Mucosa of descending colon (tissue), 3 donors: ENCODE measurements around the gene TTC19. TPM values are rescaled to one million over a fixed set of nuclear protein-coding genes. Genes with fewer than 3 reads are reported as not detected.

ENCODE experiments used
- ATAC-seq: fragments of 200-7000 bp; cut with Tn5 transposase; one replicate; pipeline ENCODE4 v1.9.1; 2020; ENCODE audit warnings: mild to moderate bottlenecking, moderate library complexity
- DNase-seq, 3 donors: peaks; one replicate each; pipeline ENCODE4 v3.0.0-alpha.2; 2020
- H3K36me3 ChIP-seq: fragments of 200-600 bp; one replicate; pipeline ENCODE4 v1.8.0; 2021; ENCODE audit warnings: low read depth, mild to moderate bottlenecking
- H3K4me1 ChIP-seq: fragments of 200-600 bp; one replicate; pipeline ENCODE4 v1.8.0; 2021; ENCODE audit warnings: low read depth, mild to moderate bottlenecking
- H3K4me3 ChIP-seq: fragments of 200-600 bp; one replicate; pipeline ENCODE4 v1.8.0; 2021; ENCODE audit warnings: mild to moderate bottlenecking
- H3K9me3 ChIP-seq: fragments of 200-600 bp; one replicate; pipeline ENCODE4 v1.8.0; 2021; ENCODE audit warnings: mild to moderate bottlenecking
- intact Hi-C, 2 donors: fragments of 100-400 bp; cut with DNase I in 1 of 2; cut with micrococcal nuclease in 1 of 2; formaldehyde crosslinking; loops; one replicate each; pipeline versions ENCODE4 v1.11.0 to v1.11.1; 2022; cut with DNase I, micrococcal nuclease
- total RNA-seq, 3 donors: library from RNA; stranded (reverse); fragmentation: NEBNext Ultra II Directional in 2 of 3; extraction: Animal tissue kit (Norgen Biotek cat#: 25700) in 2 of 3; gene quantifications; one replicate each; pipeline versions ENCODE4 v1.2.1 to v1.2.4, GENCODE V29; 2021 to 2023
- TF ChIP-seq, protein P1 (sequence below): fragments of 200-600 bp; IDR thresholded peaks from one replicate; pipeline ENCODE4 v1.8.0; 2022; ENCODE audit warnings: antibody characterized with exemption, mild to moderate bottlenecking
- donor health status: DM: no; HTN: no; CAD: no; lungs with moderate emphysema.
- donor health status: DM: no; HTN: no; CAD: no.
- donor health status: DM: no; HTN: yes; CAD: no.

TTC19 gene
- total RNA-seq, 3 donors from 2014 or later = 32.5 to 52.2 (median 41.9) TPM

DNA sequence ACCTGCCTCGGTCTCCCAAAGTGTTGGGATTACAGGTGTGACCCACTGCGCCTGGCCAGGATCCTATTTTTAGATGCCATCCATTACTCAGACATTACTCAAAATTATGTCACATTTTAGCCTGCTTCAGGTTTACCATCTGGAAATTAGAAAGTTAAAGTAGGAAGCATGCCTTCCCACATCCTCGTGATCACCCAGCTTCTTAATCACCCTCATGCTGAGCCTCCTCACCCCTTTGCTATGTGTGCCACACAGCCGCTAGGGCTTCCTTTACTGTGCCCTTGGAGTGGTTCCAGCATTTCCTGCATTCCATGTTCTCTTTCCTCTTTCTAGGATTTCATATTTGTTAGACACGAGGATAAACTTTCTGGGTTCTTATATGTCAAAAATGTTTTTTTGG is 45.4 kb upstream of the TTC19 start:
- Histone ChIP-seq H3K4me3 (no peak overlapping the region), H3K36me3 (no peaks in the 10 kb centered on the region), H3K9me3 (no peaks in the 10 kb centered on the region), H3K4me1 (peaks cover 18% of the 10 kb centered on the region)
- ATAC-seq (no peak), DNase-seq (no peak)
- TF ChIP-seq, protein P1, sequence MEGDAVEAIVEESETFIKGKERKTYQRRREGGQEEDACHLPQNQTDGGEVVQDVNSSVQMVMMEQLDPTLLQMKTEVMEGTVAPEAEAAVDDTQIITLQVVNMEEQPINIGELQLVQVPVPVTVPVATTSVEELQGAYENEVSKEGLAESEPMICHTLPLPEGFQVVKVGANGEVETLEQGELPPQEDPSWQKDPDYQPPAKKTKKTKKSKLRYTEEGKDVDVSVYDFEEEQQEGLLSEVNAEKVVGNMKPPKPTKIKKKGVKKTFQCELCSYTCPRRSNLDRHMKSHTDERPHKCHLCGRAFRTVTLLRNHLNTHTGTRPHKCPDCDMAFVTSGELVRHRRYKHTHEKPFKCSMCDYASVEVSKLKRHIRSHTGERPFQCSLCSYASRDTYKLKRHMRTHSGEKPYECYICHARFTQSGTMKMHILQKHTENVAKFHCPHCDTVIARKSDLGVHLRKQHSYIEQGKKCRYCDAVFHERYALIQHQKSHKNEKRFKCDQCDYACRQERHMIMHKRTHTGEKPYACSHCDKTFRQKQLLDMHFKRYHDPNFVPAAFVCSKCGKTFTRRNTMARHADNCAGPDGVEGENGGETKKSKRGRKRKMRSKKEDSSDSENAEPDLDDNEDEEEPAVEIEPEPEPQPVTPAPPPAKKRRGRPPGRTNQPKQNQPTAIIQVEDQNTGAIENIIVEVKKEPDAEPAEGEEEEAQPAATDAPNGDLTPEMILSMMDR = no peak
- intact Hi-C loops = no loop called here

DNA sequence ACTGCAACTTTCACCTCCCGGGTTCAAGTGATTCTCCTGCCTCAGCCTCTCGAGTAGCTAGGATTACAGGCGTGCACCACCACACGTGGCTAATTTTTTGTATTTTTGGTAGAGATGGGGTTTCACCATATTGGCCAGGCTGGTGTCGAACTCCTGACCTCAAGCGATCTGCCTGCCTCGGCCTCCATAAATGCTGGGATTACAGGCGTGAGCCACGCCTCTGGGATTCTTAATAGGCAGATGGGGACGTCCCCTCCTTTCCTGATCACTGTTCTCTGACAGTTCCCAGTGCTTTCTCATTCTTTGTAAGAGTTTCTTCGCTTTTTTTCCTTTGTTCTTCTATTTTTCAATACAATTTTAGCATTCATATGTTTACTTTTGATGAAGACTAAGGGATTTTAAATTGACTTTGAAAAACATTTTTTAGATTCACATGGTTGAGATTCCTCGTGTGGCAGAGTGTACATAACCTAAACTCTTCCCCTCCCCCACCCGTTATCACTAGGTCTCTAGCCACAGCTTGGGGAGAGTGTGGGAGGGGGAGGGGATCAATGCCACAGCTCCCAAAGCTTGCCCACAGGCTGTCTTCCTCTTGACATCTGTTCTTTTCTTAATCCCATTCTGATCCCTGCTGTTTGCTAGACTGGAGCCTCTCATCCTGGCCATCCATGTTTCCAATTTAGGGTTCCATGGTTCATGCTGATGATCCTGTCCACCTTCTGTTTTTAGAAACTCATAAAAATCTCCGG is 43.7 kb upstream of the TTC19 start:
- ATAC-seq = no peak
- no peak overlapping the region for H3K4me3 ChIP-seq
- H3K9me3 ChIP-seq = no peaks in the 10 kb centered on the region
- intact Hi-C loops = no loop called here
- TF ChIP-seq, protein P1 = no peak
- no peaks in the 10 kb centered on the region for H3K36me3 ChIP-seq
- no peak for DNase-seq
- peaks cover 18% of the 10 kb centered on the region for H3K4me1 ChIP-seq

DNA sequence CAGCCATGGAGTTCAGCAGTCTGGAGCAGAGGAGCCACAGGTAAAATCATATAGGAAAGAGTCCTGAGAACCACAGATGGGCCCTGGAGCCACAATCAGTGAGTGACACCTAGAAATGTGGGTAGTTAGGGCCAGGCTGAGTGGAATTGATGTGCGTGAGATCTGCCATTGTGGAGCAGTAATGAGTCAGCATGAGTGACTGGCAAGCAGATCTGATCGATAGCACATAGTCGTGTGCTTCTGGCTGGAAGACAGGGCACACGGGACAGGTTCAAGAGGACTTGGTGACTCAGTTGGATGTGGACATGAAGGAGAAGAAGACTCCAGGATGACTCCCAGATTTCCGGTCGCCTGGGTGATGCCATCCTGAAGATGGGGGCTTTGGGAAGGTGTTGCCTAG is 42.4 kb upstream of the TTC19 start:
- intact Hi-C loops = no loop called here
- H3K36me3 ChIP-seq = no peaks in the 10 kb centered on the region
- ATAC-seq = peak; percentile 7
- DNase-seq = no peak
- H3K4me1 ChIP-seq = peaks cover 7% of the 10 kb centered on the region
- H3K9me3 ChIP-seq = no peaks in the 10 kb centered on the region
- TF ChIP-seq, protein P1 = no peak
- no peak overlapping the region for H3K4me3 ChIP-seq

DNA sequence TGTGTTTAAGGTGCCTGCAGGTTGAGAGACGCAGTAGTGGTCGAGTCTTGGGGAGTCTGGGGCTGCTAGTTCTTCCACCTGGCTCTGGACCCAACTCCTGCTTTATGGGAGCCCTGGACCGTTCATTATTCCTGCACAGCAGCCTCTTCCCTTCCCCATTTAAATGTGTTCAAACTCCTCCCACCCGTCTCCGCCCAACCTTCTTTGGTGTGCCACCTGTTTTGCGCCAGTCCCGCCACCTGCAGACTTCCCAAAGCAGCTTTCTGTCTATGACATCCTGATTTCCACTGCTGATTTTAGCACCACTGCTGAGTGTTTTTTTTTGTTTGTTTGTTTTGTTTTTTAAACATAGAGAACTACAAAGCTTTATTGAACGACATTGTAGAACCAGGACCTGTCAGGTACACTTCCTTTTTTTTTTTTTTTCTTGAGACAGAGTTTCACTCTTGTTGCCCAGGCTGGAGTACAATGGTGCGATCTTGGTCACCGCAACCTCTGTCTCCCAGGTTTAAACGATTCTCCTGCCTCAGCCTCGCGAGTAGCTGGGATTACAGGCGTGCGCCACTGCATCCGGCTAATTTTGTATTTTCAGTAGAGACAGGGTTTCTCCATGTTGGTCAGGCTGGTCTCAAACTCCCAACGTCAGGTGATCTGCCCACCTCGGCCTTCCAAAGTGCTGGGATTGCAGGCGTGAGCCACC is 41.9 kb upstream of the TTC19 start:
- Histone ChIP-seq H3K9me3 (no peaks in the 10 kb centered on the region), H3K4me3 (no peak overlapping the region), H3K4me1 (peaks cover 7% of the 10 kb centered on the region), H3K36me3 (no peaks in the 10 kb centered on the region)
- intact Hi-C loops = no loop called here
- TF ChIP-seq, protein P1 = no peak
- peak; percentile 72 for ATAC-seq
- peak in 2 of 3 donors; percentile 48 to 56 for DNase-seq

DNA sequence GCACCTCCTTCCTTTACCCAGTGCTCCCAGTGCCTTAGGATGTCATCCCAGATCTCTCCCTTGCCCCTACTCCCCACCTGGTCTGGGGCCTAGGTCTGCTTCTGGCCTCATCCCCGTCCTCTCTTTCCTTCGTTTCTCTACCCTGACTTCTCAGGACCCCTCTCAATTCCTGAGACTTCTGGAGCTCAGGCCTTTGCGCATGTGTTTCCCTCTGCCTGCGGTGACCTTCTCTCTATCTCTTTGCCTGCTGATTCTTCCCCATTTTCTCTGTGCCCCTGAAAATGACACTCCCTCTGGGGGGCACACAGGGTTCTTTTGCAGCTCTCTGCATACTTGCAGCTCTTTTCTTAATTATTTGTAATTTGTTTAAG is 41.2 kb upstream of the TTC19 start:
- TF ChIP-seq, protein P1 = no peak
- H3K4me1 ChIP-seq = peaks cover 7% of the 10 kb centered on the region
- H3K36me3 ChIP-seq = no peaks in the 10 kb centered on the region
- intact Hi-C loops = no loop called here
- DNase-seq (no peak), ATAC-seq (no peak)
- no peaks in the 10 kb centered on the region for H3K9me3 ChIP-seq
- H3K4me3 ChIP-seq = no peak overlapping the region
